ENCODE data around the gene LRRIQ3.

DNA sequence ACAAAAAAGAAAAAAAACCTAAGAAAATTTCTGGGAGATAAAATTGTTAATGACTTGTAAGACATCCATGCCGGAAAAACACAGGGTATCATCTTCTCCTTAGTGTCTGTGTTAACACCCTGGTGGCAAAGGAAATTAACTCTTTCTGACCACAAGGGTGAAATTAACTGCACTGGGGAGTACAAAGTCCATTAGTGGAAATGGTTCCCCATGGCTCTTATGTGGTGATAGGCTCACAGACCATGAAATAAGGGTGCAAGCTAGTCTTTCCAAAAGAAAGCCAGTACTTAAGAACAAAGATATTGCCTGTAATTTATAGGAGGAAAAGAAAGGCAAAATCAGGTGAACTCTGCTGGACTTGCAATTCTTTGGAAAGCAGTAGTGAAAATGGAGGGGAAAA is 185.4 kb downstream of the LRRIQ3 start:
- TF ChIP-seq CTCF (IDR thresholded peaks at IDR 0.05) (no peak), POLR2A (IDR thresholded peaks at IDR 0.05) (no peak)
